ENCODE measurements around the gene NAV3.

Gene NAV3

GRCh38 chr12:78199926-78200325, 369.2 kb downstream of the NAV3 start:
- POLR2A ChIA-PET, result no interaction called here
- CTCF ChIA-PET, result no interaction called here
- TF ChIP-seq FOXA1 (IDR thresholded peaks at IDR 0.05), result no peak
- TF ChIP-seq L3MBTL2 (conservative IDR thresholded peaks at IDR 0.05), result no peak
- TF ChIP-seq TARDBP (IDR thresholded peaks at IDR 0.05), result no peak
- no peak for TF ChIP-seq ELF4 (IDR thresholded peaks at IDR 0.05)
- no peak for TF ChIP-seq SP1 (IDR thresholded peaks at IDR 0.05)
- TF ChIP-seq LEF1 (IDR thresholded peaks at IDR 0.05; ENCODE audit: borderline replicate concordance), result no peak
- TF ChIP-seq CTBP1 (IDR thresholded peaks at IDR 0.05; ENCODE audit: borderline replicate concordance), result no peak
- TF ChIP-seq FOXM1 (IDR thresholded peaks at IDR 0.05; ENCODE audit: borderline replicate concordance), result no peak
- no peak for TF ChIP-seq ZNF384 (IDR thresholded peaks at IDR 0.05)
- TF ChIP-seq SUZ12 (IDR thresholded peaks at IDR 0.05), result no peak
- DNase-seq (ENCODE audit: extremely low spot score), result no peak

- ChIA-PET POLR2A (no interaction called here), CTCF (no interaction called here)
- no peak for TF ChIP-seq CTBP1 (IDR thresholded peaks at IDR 0.05; ENCODE audit: borderline replicate concordance)
- no peak for TF ChIP-seq LEF1 (IDR thresholded peaks at IDR 0.05; ENCODE audit: borderline replicate concordance)
- TF ChIP-seq ARNT (IDR thresholded peaks at IDR 0.05), result no peak
- TF ChIP-seq NFRKB (IDR thresholded peaks at IDR 0.05), result no peak
- TF ChIP-seq FOXK2 (IDR thresholded peaks at IDR 0.05), result no peak
- TF ChIP-seq FOXA1 (IDR thresholded peaks at IDR 0.05), result no peak
- DNase-seq (ENCODE audit: extremely low spot score), result no peak
Measured at GRCh38 chr12:78204926-78205325, 374.2 kb downstream of the NAV3 start.

GRCh38 chr12:78208092-78208491, 377.4 kb downstream of the NAV3 start:
- no peak for DNase-seq (ENCODE audit: extremely low spot score)
- ChIA-PET CTCF (no interaction called here), POLR2A (no interaction called here)
- no peak for TF ChIP-seq FOXK2 (IDR thresholded peaks at IDR 0.05)
- no peak for TF ChIP-seq LEF1 (IDR thresholded peaks at IDR 0.05; ENCODE audit: borderline replicate concordance)
- TF ChIP-seq NFRKB (IDR thresholded peaks at IDR 0.05), result no peak
- TF ChIP-seq HDGF (IDR thresholded peaks at IDR 0.05; ENCODE audit: borderline replicate concordance), result no peak
- no peak for TF ChIP-seq ZNF384 (IDR thresholded peaks at IDR 0.05)
- no peak for TF ChIP-seq L3MBTL2 (conservative IDR thresholded peaks at IDR 0.05)
- no peak for TF ChIP-seq CTBP1 (IDR thresholded peaks at IDR 0.05; ENCODE audit: borderline replicate concordance)
- TF ChIP-seq TARDBP (IDR thresholded peaks at IDR 0.05), result no peak
- TF ChIP-seq ELF4 (IDR thresholded peaks at IDR 0.05), result no peak
- TF ChIP-seq FOXA1 (IDR thresholded peaks at IDR 0.05), result no peak
- no peak for TF ChIP-seq SP1 (IDR thresholded peaks at IDR 0.05)
- no peak for TF ChIP-seq PKNOX1 (IDR thresholded peaks at IDR 0.05)
- no peak for TF ChIP-seq ARNT (IDR thresholded peaks at IDR 0.05)

GRCh38 chr12:78209846-78210505, 379.3 kb downstream of the NAV3 start:
- no peak for DNase-seq (ENCODE audit: extremely low spot score)
- no peak for TF ChIP-seq SP1 (IDR thresholded peaks at IDR 0.05)
- TF ChIP-seq HDGF (IDR thresholded peaks at IDR 0.05; ENCODE audit: borderline replicate concordance), result no peak
- TF ChIP-seq FOXK2 (IDR thresholded peaks at IDR 0.05), result no peak
- no peak for TF ChIP-seq CTBP1 (IDR thresholded peaks at IDR 0.05; ENCODE audit: borderline replicate concordance)
- TF ChIP-seq FOXM1 (IDR thresholded peaks at IDR 0.05; ENCODE audit: borderline replicate concordance), result no peak
- no peak for TF ChIP-seq SUZ12 (IDR thresholded peaks at IDR 0.05)
- TF ChIP-seq BHLHE40 (IDR thresholded peaks at IDR 0.05; ENCODE audit: borderline replicate concordance), result no peak
- TF ChIP-seq ZNF384 (IDR thresholded peaks at IDR 0.05), result no peak
- TF ChIP-seq TARDBP (IDR thresholded peaks at IDR 0.05), result no peak
- TF ChIP-seq NFRKB (IDR thresholded peaks at IDR 0.05), result no peak
- TF ChIP-seq LEF1 (IDR thresholded peaks at IDR 0.05; ENCODE audit: borderline replicate concordance), result no peak
- TF ChIP-seq ELF4 (IDR thresholded peaks at IDR 0.05), result no peak
- POLR2A ChIA-PET, result no interaction called here
- CTCF ChIA-PET, result no interaction called here

GRCh38 chr12:78210506-78210860, 379.8 kb downstream of the NAV3 start:
- ChIA-PET CTCF (no interaction called here), POLR2A (no interaction called here)
- DNase-seq (ENCODE audit: extremely low spot score), result no peak
- no peak for TF ChIP-seq HDGF (IDR thresholded peaks at IDR 0.05; ENCODE audit: borderline replicate concordance)
- TF ChIP-seq FOXA1 (IDR thresholded peaks at IDR 0.05), result no peak
- no peak for TF ChIP-seq ARNT (IDR thresholded peaks at IDR 0.05)
- TF ChIP-seq LEF1 (IDR thresholded peaks at IDR 0.05; ENCODE audit: borderline replicate concordance), result no peak
- no peak for TF ChIP-seq ELF4 (IDR thresholded peaks at IDR 0.05)
- no peak for TF ChIP-seq SUZ12 (IDR thresholded peaks at IDR 0.05)
- TF ChIP-seq CTBP1 (IDR thresholded peaks at IDR 0.05; ENCODE audit: borderline replicate concordance), result no peak
- no peak for TF ChIP-seq PKNOX1 (IDR thresholded peaks at IDR 0.05)
- TF ChIP-seq FOXK2 (IDR thresholded peaks at IDR 0.05), result no peak
- TF ChIP-seq BHLHE40 (IDR thresholded peaks at IDR 0.05; ENCODE audit: borderline replicate concordance), result no peak
- TF ChIP-seq NFRKB (IDR thresholded peaks at IDR 0.05), result no peak
- TF ChIP-seq FOXM1 (IDR thresholded peaks at IDR 0.05; ENCODE audit: borderline replicate concordance), result no peak
- TF ChIP-seq TARDBP (IDR thresholded peaks at IDR 0.05), result no peak
- no peak for TF ChIP-seq SP1 (IDR thresholded peaks at IDR 0.05)
- TF ChIP-seq L3MBTL2 (conservative IDR thresholded peaks at IDR 0.05), result no peak
- TF ChIP-seq ZNF384 (IDR thresholded peaks at IDR 0.05), result no peak

GRCh38 chr12:78210894-78211302, 380.2 kb downstream of the NAV3 start:
- TF ChIP-seq HDGF (IDR thresholded peaks at IDR 0.05; ENCODE audit: borderline replicate concordance), result no peak
- no peak for TF ChIP-seq LEF1 (IDR thresholded peaks at IDR 0.05; ENCODE audit: borderline replicate concordance)
- TF ChIP-seq SP1 (IDR thresholded peaks at IDR 0.05), result no peak
- TF ChIP-seq FOXA1 (IDR thresholded peaks at IDR 0.05), result no peak
- no peak for TF ChIP-seq CTBP1 (IDR thresholded peaks at IDR 0.05; ENCODE audit: borderline replicate concordance)
- TF ChIP-seq BHLHE40 (IDR thresholded peaks at IDR 0.05; ENCODE audit: borderline replicate concordance), result no peak
- TF ChIP-seq ARNT (IDR thresholded peaks at IDR 0.05), result no peak
- no peak for TF ChIP-seq TARDBP (IDR thresholded peaks at IDR 0.05)
- no peak for TF ChIP-seq FOXM1 (IDR thresholded peaks at IDR 0.05; ENCODE audit: borderline replicate concordance)
- TF ChIP-seq PKNOX1 (IDR thresholded peaks at IDR 0.05), result no peak
- no peak for TF ChIP-seq FOXK2 (IDR thresholded peaks at IDR 0.05)
- CTCF ChIA-PET, result no interaction called here
- DNase-seq (ENCODE audit: extremely low spot score), result no peak
- POLR2A ChIA-PET, result no interaction called here

Measured in HEK293T (cell line).